ENCODE data around the gene RAD51B.

DNA sequence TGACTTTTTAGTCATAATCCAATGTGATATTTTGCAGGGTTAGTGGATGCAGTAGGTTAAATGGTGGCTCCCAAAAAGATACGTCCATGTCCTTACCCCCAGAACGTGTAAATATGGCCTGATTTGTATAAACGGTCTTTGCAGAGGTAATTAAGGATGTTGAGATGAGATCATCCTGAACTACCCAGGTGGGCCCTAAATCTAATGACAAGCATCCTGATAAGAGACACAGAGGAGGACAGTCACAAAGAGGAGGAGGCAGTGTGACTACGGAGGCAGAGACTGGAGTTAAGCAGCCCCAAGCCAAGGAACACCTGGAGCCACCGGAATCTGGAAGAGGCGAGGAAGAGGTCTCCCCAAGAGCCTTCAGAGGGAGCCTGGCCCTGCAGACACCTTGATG, 679.9 kb downstream of the RAD51B start:
- TF ChIP-seq, protein P1, sequence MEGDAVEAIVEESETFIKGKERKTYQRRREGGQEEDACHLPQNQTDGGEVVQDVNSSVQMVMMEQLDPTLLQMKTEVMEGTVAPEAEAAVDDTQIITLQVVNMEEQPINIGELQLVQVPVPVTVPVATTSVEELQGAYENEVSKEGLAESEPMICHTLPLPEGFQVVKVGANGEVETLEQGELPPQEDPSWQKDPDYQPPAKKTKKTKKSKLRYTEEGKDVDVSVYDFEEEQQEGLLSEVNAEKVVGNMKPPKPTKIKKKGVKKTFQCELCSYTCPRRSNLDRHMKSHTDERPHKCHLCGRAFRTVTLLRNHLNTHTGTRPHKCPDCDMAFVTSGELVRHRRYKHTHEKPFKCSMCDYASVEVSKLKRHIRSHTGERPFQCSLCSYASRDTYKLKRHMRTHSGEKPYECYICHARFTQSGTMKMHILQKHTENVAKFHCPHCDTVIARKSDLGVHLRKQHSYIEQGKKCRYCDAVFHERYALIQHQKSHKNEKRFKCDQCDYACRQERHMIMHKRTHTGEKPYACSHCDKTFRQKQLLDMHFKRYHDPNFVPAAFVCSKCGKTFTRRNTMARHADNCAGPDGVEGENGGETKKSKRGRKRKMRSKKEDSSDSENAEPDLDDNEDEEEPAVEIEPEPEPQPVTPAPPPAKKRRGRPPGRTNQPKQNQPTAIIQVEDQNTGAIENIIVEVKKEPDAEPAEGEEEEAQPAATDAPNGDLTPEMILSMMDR (optimal IDR thresholded peaks at IDR 0.05 in 1 of 3, IDR thresholded peaks at IDR 0.05 in 1 of 3, conservative IDR thresholded peaks at IDR 0.05 in 1 of 3; ENCODE audit: extremely low read depth in 1 of 3, insufficient read depth in 2 of 3, low read length in 3 of 3), result no peak
- no peak for TF ChIP-seq EZH2 (IDR thresholded peaks at IDR 0.05; ENCODE audit: low read length)

Data from keratinocyte (primary cell).